Measurements from ENCODE around the gene MAD2L1BP.

DNA sequence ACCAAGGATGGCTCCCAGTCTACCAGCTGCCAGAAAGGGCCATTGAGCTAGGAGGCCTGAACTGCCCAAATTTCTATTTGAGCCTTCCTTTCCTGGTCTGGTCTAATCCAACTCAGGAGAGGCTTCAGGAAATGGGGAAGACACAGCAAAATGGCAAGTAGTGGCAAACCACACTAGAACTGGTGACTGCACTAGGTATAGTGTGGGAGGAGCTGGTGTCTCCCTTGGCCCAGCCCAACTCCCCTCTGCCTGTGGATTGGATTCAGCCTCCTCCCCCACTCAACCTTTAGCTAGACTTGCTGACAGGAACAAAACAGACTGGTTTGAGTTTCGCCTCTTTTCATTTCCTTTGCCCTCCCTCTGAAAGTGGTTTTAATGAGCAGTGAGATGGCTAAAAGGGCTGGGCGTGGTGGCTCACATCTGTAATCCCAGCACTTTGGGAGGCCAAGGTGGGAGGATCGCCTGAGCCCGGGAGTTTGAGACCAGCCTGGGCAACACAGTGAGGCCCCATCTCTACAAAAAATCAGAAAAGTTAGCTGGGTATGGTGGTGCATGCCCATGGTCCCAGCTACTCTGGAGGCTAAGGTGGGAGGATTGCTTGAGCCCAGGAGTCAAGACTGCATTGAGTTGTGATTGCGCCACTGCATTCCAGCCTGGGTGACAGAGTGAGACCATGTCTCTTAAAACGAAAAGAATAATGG, 34.4 kb downstream of the MAD2L1BP start:
- TF ChIP-seq CTCF (conservative IDR thresholded peaks at IDR 0.05; ENCODE audit: low read length) (no peak), EZH2phosphoT487 (IDR thresholded peaks at IDR 0.05; ENCODE audit: borderline replicate concordance, low read depth, low read length) (no peak)

Measured in OCI-LY7 (cell line).